B cell (primary cell): ENCODE data around the gene HTR2A. TPM values are rescaled to one million over a fixed set of nuclear protein-coding genes. Genes with fewer than 3 reads are reported as not detected.

Experiments
- ATAC-seq: fragments of 200-7000 bp; cut with Tn5 transposase; one replicate; pipeline ENCODE4 v1.10.0; 2021; ENCODE audit warnings: low read depth, mild to moderate bottlenecking, moderate number of reproducible peaks, moderate library complexity
- CTCF ChIA-PET: fragments of 350-600 bp; sonication (Branson Sonifier 250); formaldehyde crosslinking; loops from one replicate; lab custom pipeline; 2021; ENCODE audit warnings: antibody characterized with exemption, inconsistent platforms; lab: Charles Lee
- POLR2A ChIA-PET: fragments of 350-600 bp; sonication (Branson Sonifier 250); formaldehyde crosslinking; loops from one replicate; lab custom pipeline; 2021; ENCODE audit warnings: antibody characterized with exemption; lab: Charles Lee
- DNase-seq: peaks from one replicate; pipeline ENCODE4 v3.0.0; 2013
- H2AFZ ChIP-seq: 2 replicates; pipeline ENCODE4 v1.6.1; 2012; ENCODE audit warnings: mild to moderate bottlenecking, low read depth, low read length; ENCODE audit not compliant: insufficient read depth, poor library complexity, severe bottlenecking
- H3K27ac ChIP-seq, 2 donors: 1 replicate in 1 of 2; 2 replicates in 1 of 2; pipeline ENCODE4 v1.5.1; 2012 to 2013; ENCODE audit warnings: low read length in 2 of 2, mild to moderate bottlenecking in 2 of 2, moderate library complexity in 1 of 2
- H3K27me3 ChIP-seq, 4 experiments: fragments of 200-600 bp in 1 of 4; sonication (generic) in 1 of 4; replicated peaks in 1 of 4; 1 replicate in 2 of 4; 2 replicates in 2 of 4; pipeline versions ENCODE4 v1.6.1 to v1.7.0; 2013 to 2016; ENCODE audit warnings: low read length in 3 of 4, mild to moderate bottlenecking in 2 of 4, mixed read lengths in 1 of 4, moderate library complexity in 1 of 4; ENCODE audit not compliant: insufficient read depth in 4 of 4, control insufficient read depth in 3 of 4; ENCODE audit errors: control extremely low read depth in 1 of 4
- H3K36me3 ChIP-seq, 2 experiments: replicated peaks in 1 of 2; 1 replicate in 1 of 2; 2 replicates in 1 of 2; pipeline versions ENCODE4 v1.6.1 to v1.7.1; 2013; ENCODE audit warnings: low read length in 1 of 2; ENCODE audit not compliant: insufficient read depth in 2 of 2, control insufficient read depth in 1 of 2; ENCODE audit errors: control extremely low read depth in 1 of 2, extremely low read depth in 1 of 2
- H3K4me1 ChIP-seq, 2 donors: fragments of 200-600 bp in 1 of 2; sonication (generic) in 1 of 2; 1 replicate in 1 of 2; 2 replicates in 1 of 2; pipeline versions ENCODE4 v1.5.1 to v1.6.1; 2013 to 2017; ENCODE audit warnings: low read length in 2 of 2; ENCODE audit not compliant: control insufficient read depth in 2 of 2, insufficient read depth in 2 of 2
- H3K4me2 ChIP-seq: replicated peaks from 2 replicates; pipeline ENCODE3; 2012; ENCODE audit warnings: mild to moderate bottlenecking, low read depth, low read length; ENCODE audit not compliant: poor library complexity, severe bottlenecking
- H3K4me3 ChIP-seq, 5 experiments: fragments of 200-600 bp in 1 of 5; sonication (generic) in 1 of 5; 1 replicate in 3 of 5; 2 replicates in 2 of 5; pipeline versions ENCODE4 v1.5.1 to v1.7.0; 2011 to 2016; ENCODE audit warnings: low read length in 4 of 5, mild to moderate bottlenecking in 4 of 5, low read depth in 2 of 5, control low read depth in 1 of 5, moderate library complexity in 1 of 5; ENCODE audit not compliant: insufficient read depth in 1 of 5; ENCODE audit errors: control extremely low read depth in 1 of 5, extremely low read depth in 1 of 5
- H3K79me2 ChIP-seq: fragments of 200-600 bp; sonication (generic); one replicate; pipeline ENCODE4 v1.6.0; 2016; ENCODE audit warnings: low read length; ENCODE audit not compliant: control insufficient read depth, insufficient read depth
- H3K9ac ChIP-seq: fragments of 200-600 bp; sonication (generic); 2 replicates; pipeline ENCODE4 v1.6.1; 2017; ENCODE audit warnings: mild to moderate bottlenecking, low read length, moderate library complexity
- H3K9me3 ChIP-seq, 3 donors: one replicate each; pipeline versions ENCODE4 v1.6.1 to v1.7.1; 2013; ENCODE audit warnings: low read length in 2 of 3; ENCODE audit not compliant: control insufficient read depth in 2 of 3, insufficient read depth in 1 of 3; ENCODE audit errors: control extremely low read depth in 1 of 3
- H4K20me1 ChIP-seq: 2 replicates; pipeline ENCODE4 v1.6.0; 2012; ENCODE audit warnings: mild to moderate bottlenecking, low read length; ENCODE audit not compliant: insufficient read depth, control insufficient read depth, poor library complexity, severe bottlenecking
- H3K27ac Mint-ChIP-seq: one replicate; pipeline ENCODE4 v1.8.0; 2021; ENCODE audit warnings: mixed read lengths
- H3K27me3 Mint-ChIP-seq: one replicate; pipeline ENCODE4 v1.8.0; 2021; ENCODE audit warnings: mixed read lengths
- H3K4me1 Mint-ChIP-seq: one replicate; pipeline ENCODE4 v1.8.0; 2021; ENCODE audit warnings: mixed read lengths
- H3K4me3 Mint-ChIP-seq: one replicate; pipeline ENCODE4 v1.8.0; 2021; ENCODE audit warnings: mixed read lengths
- H3K9me3 Mint-ChIP-seq: one replicate; pipeline ENCODE4 v1.8.0; 2022; ENCODE audit warnings: mixed read lengths; ENCODE audit not compliant: insufficient read depth
- CTCF ChIP-seq: fragments of 200-600 bp; IDR thresholded peaks from one replicate; pipeline ENCODE4 v1.8.0; 2022; ENCODE audit warnings: antibody characterized with exemption, mild to moderate bottlenecking
- EZH2 ChIP-seq: IDR thresholded peaks from 2 replicates; pipeline ENCODE4 v1.6.1; 2012; ENCODE audit warnings: borderline replicate concordance, low read depth, mild to moderate bottlenecking, moderate library complexity, low read length; ENCODE audit not compliant: insufficient read depth, poor library complexity, severe bottlenecking
- WGBS: methylation state at CpG from one replicate; pipeline ENCODE4 v1.1.5; 2013; ENCODE audit warnings: missing lambda C conversion rate; ENCODE audit not compliant: insufficient coverage; 5-methylcytosine and 5-hydroxymethylcytosine counted together
- intact Hi-C: fragments of 100-400 bp; cut with micrococcal nuclease; formaldehyde crosslinking; loops from one replicate; pipeline ENCODE4 v1.10.0; 2022
- polyA plus RNA-seq: library from polyadenylated mRNA; depleted of rRNA; stranded (reverse); fragments of >200 nt; gene quantifications from 2 replicates; pipeline ENCODE4 v1.2.3, GENCODE V29; 2012
- total RNA-seq, 2 donors: library from RNA; stranded (reverse); fragments of 120-200 nt in 1 of 2; gene quantifications; 1 replicate in 1 of 2; 2 replicates in 1 of 2; pipeline versions ENCODE4 v1.2.3 to v1.2.4, GENCODE V29; 2013 to 2022

HTR2A gene
- total and polyA plus RNA-seq, 2 donors (not counting 1 experiment from before 2014, with no cell fraction given) = not detected

GRCh38 chr13:46796129-46796514, 100.7 kb downstream of the HTR2A start:
- DNase-seq (no peak), ATAC-seq (no peak)
- H2AFZ ChIP-seq = peak overlapping the region; percentile 100
- H3K9ac ChIP-seq = peak overlapping the region; percentile 95
- H3K79me2 ChIP-seq = peaks cover 27% of the 10 kb centered on the region
- peaks cover 16 to 18% of the 10 kb centered on the region in 2 donors for H3K4me1 ChIP-seq
- ChIA-PET POLR2A (no interaction called here), CTCF (no interaction called here)
- intact Hi-C loops = loop anchor here (2.0 to 10.0 kb wide), 6 partner anchors 244 to 1881 kb away; partner anchors contain the start of genes LCP1, LRCH1, MED4 and ZC3H13
- Mint-ChIP-seq H3K4me3 (peak overlapping the region; percentile 90), H3K27ac (peak overlapping the region; percentile 93), H3K9me3 (no peaks in the 10 kb centered on the region), H3K4me1 (peaks cover 30% of the 10 kb centered on the region), H3K27me3 (no peaks in the 10 kb centered on the region)
- WGBS = 55% methylated on average over 1 of the region's 5 CpGs
- no peaks in the 10 kb centered on the region for H3K27me3 ChIP-seq
- H3K27ac ChIP-seq = peak overlapping the region; percentile 78 to 89
- no peaks in the 10 kb centered on the region for H4K20me1 ChIP-seq
- H3K9me3 ChIP-seq = no peaks in the 10 kb centered on the region
- no peak for TF ChIP-seq EZH2
- no peak for TF ChIP-seq CTCF
- peaks cover 0 to under 1% of the 10 kb centered on the region in 2 experiments for H3K36me3 ChIP-seq
- H3K4me3 ChIP-seq = peak overlapping the region; percentile 56 to 99 (median 77)
- peak overlapping the region; percentile 89 for H3K4me2 ChIP-seq

GRCh38 chr13:46795321-46795720, 101.5 kb downstream of the HTR2A start:
- ATAC-seq = no peak
- intact Hi-C loops = loop anchor here (5.0 to 10.0 kb wide), 5 partner anchors 243 to 1881 kb away; partner anchors contain the start of genes LCP1, LRCH1 and MED4
- H3K27me3 ChIP-seq = no peaks in the 10 kb centered on the region
- WGBS = 93% methylated on average over 2 of the region's 6 CpGs
- no peak overlapping the region for H3K27ac ChIP-seq
- Mint-ChIP-seq H3K27me3 (no peaks in the 10 kb centered on the region), H3K27ac (no peak overlapping the region), H3K4me3 (peak overlapping the region; percentile 69), H3K9me3 (no peaks in the 10 kb centered on the region), H3K4me1 (peaks cover 30% of the 10 kb centered on the region)
- POLR2A ChIA-PET = interaction anchor here (0.7 kb wide), 1 partner anchor 9 kb away, joined by 3 read pairs; no protein-coding TSS in a partner anchor
- no peak overlapping the region for H3K9ac ChIP-seq
- DNase-seq = no peak
- no peaks in the 10 kb centered on the region for H3K9me3 ChIP-seq
- peaks cover 16 to 18% of the 10 kb centered on the region in 2 donors for H3K4me1 ChIP-seq
- peak overlapping the region; percentile 89 for H3K4me2 ChIP-seq
- TF ChIP-seq EZH2 (no peak), CTCF (no peak)
- H3K79me2 ChIP-seq = peaks cover 27% of the 10 kb centered on the region
- H3K36me3 ChIP-seq = peaks cover 0 to 9% of the 10 kb centered on the region in 2 experiments
- no peak overlapping the region for H3K4me3 ChIP-seq
- no peak overlapping the region for H2AFZ ChIP-seq
- H4K20me1 ChIP-seq = no peaks in the 10 kb centered on the region
- CTCF ChIA-PET = no interaction called here
